Vagina (tissue), 2 donors: Measurements from ENCODE around the gene MSH3. TPM values are rescaled to one million over a fixed set of nuclear protein-coding genes. Genes with fewer than 3 reads are reported as not detected.
"Not testable (repeated sequence)": the region's sequence is repeated elsewhere in the genome, so short reads cannot be mapped to it uniquely, and the experiment has no call there.

Experiments
- DNase-seq, 2 donors: peaks; one replicate each; pipeline ENCODE4 v3.0.0-alpha.2; 2017; ENCODE audit errors: extremely low spot score in 2 of 2
- H3K27ac ChIP-seq: fragments of 200-600 bp; sonication (generic); one replicate; pipeline ENCODE4 v1.5.1; 2019
- H3K27me3 ChIP-seq: fragments of 200-600 bp; sonication (generic); one replicate; pipeline ENCODE4 v1.5.1; 2019
- H3K36me3 ChIP-seq, 2 donors: fragments of 200-600 bp; sonication (generic); one replicate each; pipeline ENCODE4 v1.5.1; 2017 to 2019
- H3K4me1 ChIP-seq: fragments of 200-600 bp; sonication (generic); one replicate; pipeline ENCODE4 v1.5.1; 2019
- H3K4me3 ChIP-seq, 2 donors: fragments of 200-600 bp; sonication (generic); 1 replicate in 1 of 2; 2 replicates in 1 of 2; pipeline ENCODE4 v1.5.1; 2016 to 2019
- H3K9me3 ChIP-seq: fragments of 200-600 bp; sonication (generic); one replicate; pipeline ENCODE4 v1.5.1; 2019
- CTCF ChIP-seq, 3 experiments: fragments of 450-650 bp in 2 of 3; fragments of 200-600 bp in 1 of 3; sonication (generic) in 1 of 3; IDR thresholded peaks; one replicate each; pipeline ENCODE4 v1.5.1; 2017 to 2019; ENCODE audit warnings: antibody characterized with exemption in 3 of 3, mild to moderate bottlenecking in 2 of 3, moderate library complexity in 2 of 3
- POLR2A ChIP-seq, 2 donors: fragments of 450-650 bp; IDR thresholded peaks; one replicate each; pipeline ENCODE4 v1.6.1; 2017; ENCODE audit warnings: antibody characterized with exemption in 2 of 2, mild to moderate bottlenecking in 2 of 2, moderate library complexity in 2 of 2
- POLR2AphosphoS5 ChIP-seq, 2 donors: sonication (generic); formaldehyde crosslinking; IDR thresholded peaks; one replicate each; pipeline ENCODE4 v1.9.0; 2017; ENCODE audit warnings: antibody characterized with exemption in 2 of 2, mild to moderate bottlenecking in 2 of 2, low read depth in 1 of 2; ENCODE audit not compliant: insufficient read depth in 1 of 2
- intact Hi-C: fragments of 100-400 bp; cut with DNase I; formaldehyde crosslinking; loops from one replicate; pipeline ENCODE4 v1.15.1; 2023
- total RNA-seq: library from RNA; depleted of rRNA; stranded (reverse); fragments of >200 nt; gene quantifications from one replicate; pipeline ENCODE4 v1.2.3, GENCODE V29; 2016

Gene MSH3
- total RNA-seq, 1 donor from 2014 or later: 30.0 TPM

GRCh38 chr5:80784451-80784850 is 130.0 kb downstream of the MSH3 start:
- H3K4me3 ChIP-seq: no peak overlapping the region
- no peak overlapping the region for H3K27ac ChIP-seq
- peaks cover 0 to 8% of the 10 kb centered on the region in 2 donors for H3K36me3 ChIP-seq
- H3K9me3 ChIP-seq: no peaks in the 10 kb centered on the region
- no peak for TF ChIP-seq POLR2AphosphoS5 (IDR thresholded peaks at IDR 0.05; ENCODE audit: insufficient read depth in 1 of 2, low read depth in 1 of 2)
- no peak for TF ChIP-seq CTCF (IDR thresholded peaks at IDR 0.05)
- TF ChIP-seq POLR2A (IDR thresholded peaks at IDR 0.05): no peak
- H3K27me3 ChIP-seq: no peaks in the 10 kb centered on the region
- intact Hi-C loops: no loop called here
- H3K4me1 ChIP-seq: no peaks in the 10 kb centered on the region
- no peak for DNase-seq

- H3K9me3 ChIP-seq, DNase-seq, H3K4me1 ChIP-seq, H3K27ac ChIP-seq, H3K27me3 ChIP-seq, H3K4me3 ChIP-seq: not testable (repeated sequence)
- intact Hi-C loops: loop anchor here (1.0 kb wide), 1 partner anchor 48 kb away; no protein-coding TSS in a partner anchor
- H3K36me3 ChIP-seq: peaks cover 0 to 26% of the 10 kb centered on the region in 2 donors
Observed at GRCh38 chr5:80789319-80790016, 135.0 kb downstream of the MSH3 start.

- H3K9me3 ChIP-seq: no peaks in the 10 kb centered on the region
- H3K4me1 ChIP-seq: no peaks in the 10 kb centered on the region
- no peak for DNase-seq
- TF ChIP-seq CTCF (IDR thresholded peaks at IDR 0.05) (no peak), POLR2A (IDR thresholded peaks at IDR 0.05) (no peak), POLR2AphosphoS5 (IDR thresholded peaks at IDR 0.05; ENCODE audit: insufficient read depth in 1 of 2, low read depth in 1 of 2) (no peak)
- H3K4me3 ChIP-seq: no peak overlapping the region
- H3K27ac ChIP-seq: no peak overlapping the region
- no peaks in the 10 kb centered on the region for H3K27me3 ChIP-seq
- H3K36me3 ChIP-seq: peaks cover 0 to 26% of the 10 kb centered on the region in 2 donors
- intact Hi-C loops: loop anchor here (1.0 kb wide), 1 partner anchor 47 kb away; no protein-coding TSS in a partner anchor
Observed at GRCh38 chr5:80790698-80791097, 136.2 kb downstream of the MSH3 start.

GRCh38 chr5:80793354-80793753 is 138.9 kb downstream of the MSH3 start:
- TF ChIP-seq POLR2A (IDR thresholded peaks at IDR 0.05): no peak
- no peak for TF ChIP-seq CTCF (IDR thresholded peaks at IDR 0.05)
- TF ChIP-seq POLR2AphosphoS5 (IDR thresholded peaks at IDR 0.05; ENCODE audit: insufficient read depth in 1 of 2, low read depth in 1 of 2): no peak
- H3K27ac ChIP-seq: no peak overlapping the region
- intact Hi-C loops: no loop called here
- no peaks in the 10 kb centered on the region for H3K9me3 ChIP-seq
- no peaks in the 10 kb centered on the region for H3K4me1 ChIP-seq
- peaks cover 0 to 21% of the 10 kb centered on the region in 2 donors for H3K36me3 ChIP-seq
- H3K4me3 ChIP-seq: no peak overlapping the region
- no peak for DNase-seq
- H3K27me3 ChIP-seq: no peaks in the 10 kb centered on the region

- Histone ChIP-seq H3K9me3 (no peaks in the 10 kb centered on the region), H3K4me1 (no peaks in the 10 kb centered on the region), H3K27me3 (no peaks in the 10 kb centered on the region), H3K36me3 (peaks cover 0 to 18% of the 10 kb centered on the region in 2 donors), H3K27ac (no peak overlapping the region), H3K4me3 (no peak overlapping the region)
- TF ChIP-seq CTCF (IDR thresholded peaks at IDR 0.05) (no peak), POLR2A (IDR thresholded peaks at IDR 0.05) (no peak), POLR2AphosphoS5 (IDR thresholded peaks at IDR 0.05; ENCODE audit: insufficient read depth in 1 of 2, low read depth in 1 of 2) (no peak)
- no peak for DNase-seq
- intact Hi-C loops: no loop called here
Observed at GRCh38 chr5:80796846-80797245, 142.4 kb downstream of the MSH3 start.
